Activated naive CD8-positive, alpha-beta T cell (primary cell): ENCODE data around the gene ALOXE3.
A peak's percentile ranks its signal among the peaks of the same experiment; 100 is the strongest.
"Not testable (repeated sequence)": the region's sequence is repeated elsewhere in the genome, so short reads cannot be mapped to it uniquely, and the experiment has no call there.

ENCODE experiments used
- H3K27ac Mint-ChIP-seq: one replicate; pipeline ENCODE4 v1.8.0; 2021; ENCODE audit warnings: mixed read lengths
- H3K27me3 Mint-ChIP-seq: one replicate; pipeline ENCODE4 v1.8.0; 2021; ENCODE audit warnings: mixed read lengths
- H3K36me3 Mint-ChIP-seq: one replicate; pipeline ENCODE4 v1.8.0; 2021; ENCODE audit warnings: mixed read lengths
- H3K4me1 Mint-ChIP-seq: one replicate; pipeline ENCODE4 v1.8.0; 2021; ENCODE audit warnings: low read depth, mixed read lengths
- H3K4me3 Mint-ChIP-seq: one replicate; pipeline ENCODE4 v1.8.0; 2021; ENCODE audit warnings: mild to moderate bottlenecking, mixed read lengths
- H3K9me3 Mint-ChIP-seq: one replicate; pipeline ENCODE4 v1.8.0; 2021; ENCODE audit warnings: low read depth, mixed read lengths

Gene ALOXE3

DNA sequence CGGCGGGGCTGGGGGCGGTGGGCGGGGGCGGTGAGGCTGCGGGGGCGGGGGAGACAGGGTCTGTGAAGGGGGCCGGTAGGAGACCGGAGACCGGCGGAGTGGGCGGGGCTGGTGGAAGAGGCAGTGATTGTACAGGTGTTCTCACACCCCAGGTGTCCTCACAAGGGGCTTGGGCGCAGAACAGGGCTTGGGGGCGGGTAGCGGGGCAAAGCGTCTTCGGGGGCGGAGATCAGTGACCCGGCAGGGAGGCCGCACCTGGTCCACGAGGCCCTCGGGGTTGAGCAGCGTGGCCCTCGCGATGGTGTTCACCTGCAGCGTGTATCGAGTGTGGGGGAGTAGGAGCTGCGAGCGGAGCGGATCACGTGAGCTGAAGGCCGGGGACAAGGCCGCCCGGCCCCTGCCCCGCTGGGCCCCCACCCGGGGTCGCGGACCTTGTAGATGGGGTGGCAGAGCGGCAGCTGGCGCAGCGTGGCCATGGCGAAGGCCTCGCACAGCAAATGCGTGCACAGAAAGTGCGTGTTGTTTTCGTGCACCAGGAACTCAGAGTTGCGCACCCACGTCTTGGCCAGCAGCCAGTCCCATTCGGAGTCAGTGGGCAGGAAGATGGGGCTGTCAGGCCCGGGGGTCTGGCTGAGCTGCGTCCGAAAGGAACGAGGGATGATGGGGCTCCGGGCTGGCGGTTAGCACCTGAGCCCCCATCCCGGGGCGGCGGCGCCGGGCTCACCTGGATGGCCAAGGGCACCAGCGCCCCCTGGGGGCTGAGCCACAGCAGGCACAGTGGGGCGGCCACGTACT lies 8.5 kb downstream of the ALOXE3 start:
- H3K4me3 Mint-ChIP-seq, result peak overlapping the region; percentile 73
- no peak overlapping the region for H3K27ac Mint-ChIP-seq
- H3K4me1 Mint-ChIP-seq, result peaks cover 1% of the 10 kb centered on the region
- H3K27me3 Mint-ChIP-seq, result peaks cover 8% of the 10 kb centered on the region
- no peaks in the 10 kb centered on the region for H3K9me3 Mint-ChIP-seq
- H3K36me3 Mint-ChIP-seq, result no peaks in the 10 kb centered on the region

DNA sequence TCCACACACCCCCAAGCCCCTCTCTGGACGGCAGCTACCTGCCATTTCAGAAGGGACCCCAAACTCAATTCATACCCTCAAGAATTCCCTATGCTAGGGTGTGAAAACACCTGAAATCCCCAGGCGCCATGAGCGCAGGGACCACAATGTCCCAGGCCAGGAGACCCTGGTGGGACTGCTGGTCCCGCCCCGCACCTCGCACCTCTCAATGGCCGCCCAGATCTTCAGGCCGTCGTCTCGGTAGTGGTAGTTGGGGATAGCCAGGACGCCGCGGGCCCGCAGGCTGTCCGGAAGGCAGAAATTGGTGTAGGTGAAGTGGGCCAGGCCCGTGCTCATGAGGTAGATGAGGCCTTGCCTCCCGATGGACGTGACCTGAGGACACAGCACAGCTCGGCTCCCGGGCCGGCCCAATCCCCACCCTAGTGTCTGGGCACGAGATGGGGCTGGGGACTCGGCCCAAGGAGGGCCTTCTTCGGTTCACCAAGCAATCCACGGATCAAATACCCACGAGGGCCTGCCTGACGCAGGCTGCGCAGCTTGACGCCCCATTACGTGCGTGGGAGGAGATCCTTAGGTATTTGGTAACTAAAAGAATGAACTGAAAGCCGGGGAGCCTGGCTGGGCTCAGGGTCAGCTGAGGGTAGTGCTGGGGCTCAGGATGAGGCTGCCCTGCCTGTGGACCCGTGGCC lies 9.2 kb downstream of the ALOXE3 start:
- no peaks in the 10 kb centered on the region for H3K9me3 Mint-ChIP-seq
- no peak overlapping the region for H3K27ac Mint-ChIP-seq
- H3K36me3 Mint-ChIP-seq, result no peaks in the 10 kb centered on the region
- peaks cover 1% of the 10 kb centered on the region for H3K4me1 Mint-ChIP-seq
- H3K27me3 Mint-ChIP-seq, result peaks cover 4% of the 10 kb centered on the region
- no peak overlapping the region for H3K4me3 Mint-ChIP-seq

- H3K27ac Mint-ChIP-seq, H3K9me3 Mint-ChIP-seq, H3K4me3 Mint-ChIP-seq, H3K27me3 Mint-ChIP-seq, H3K4me1 Mint-ChIP-seq, H3K36me3 Mint-ChIP-seq: not testable (repeated sequence)
Measured at GRCh38 chr17:8106980-8107379, 11.3 kb downstream of the ALOXE3 start.

DNA sequence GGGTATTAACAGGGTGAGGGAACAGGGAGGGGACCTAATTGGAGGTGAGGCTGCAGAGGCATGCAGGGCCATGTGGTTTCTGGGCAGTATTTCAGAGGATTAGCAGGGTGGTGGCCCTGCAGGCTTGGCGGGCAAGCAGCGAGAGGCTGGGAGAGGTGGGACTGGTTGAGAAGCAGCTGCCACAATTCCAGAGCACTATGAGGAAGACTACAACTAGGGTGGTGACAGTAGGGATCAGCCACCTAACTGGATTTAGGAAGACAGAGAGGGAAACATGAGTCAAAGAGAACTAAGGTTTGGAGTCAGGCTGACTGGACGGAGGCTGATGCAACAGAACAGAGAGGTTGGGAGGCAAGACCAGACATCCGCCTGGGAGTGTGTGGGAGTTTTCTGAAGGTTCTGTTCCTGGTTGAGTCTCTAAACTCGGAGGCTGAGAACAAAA lies 12.3 kb downstream of the ALOXE3 start:
- H3K27me3 Mint-ChIP-seq, result no peaks in the 10 kb centered on the region
- no peak overlapping the region for H3K27ac Mint-ChIP-seq

DNA sequence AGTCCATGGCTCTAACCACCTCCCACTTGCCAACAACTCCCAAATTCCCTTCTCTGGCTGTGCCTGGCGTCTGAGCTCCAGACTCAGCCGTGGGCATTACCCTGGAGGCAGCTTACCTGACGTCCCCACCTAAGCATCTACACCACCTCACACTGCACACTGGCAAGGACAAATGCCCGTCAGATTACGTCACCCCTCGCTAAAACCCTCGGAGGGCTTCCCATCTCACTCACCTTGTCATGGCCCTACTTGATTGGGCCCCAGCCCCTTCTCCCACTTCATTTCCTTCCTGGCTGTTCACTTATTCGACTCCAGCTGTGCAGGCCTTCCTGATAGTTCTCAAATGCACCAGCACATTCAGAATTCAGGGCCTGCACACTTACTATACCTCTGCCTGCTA lies 13.4 kb downstream of the ALOXE3 start:
- Mint-ChIP-seq H3K4me1 (no peaks in the 10 kb centered on the region), H3K27me3 (no peaks in the 10 kb centered on the region), H3K27ac (no peak overlapping the region), H3K4me3 (no peak overlapping the region), H3K36me3 (no peaks in the 10 kb centered on the region), H3K9me3 (no peaks in the 10 kb centered on the region)

More for the DNA sequence above, 12.3 kb downstream of the ALOXE3 start:
- no peak overlapping the region for H3K4me3 Mint-ChIP-seq
- peaks cover 1% of the 10 kb centered on the region for H3K4me1 Mint-ChIP-seq
- H3K36me3 Mint-ChIP-seq, result no peaks in the 10 kb centered on the region
- no peaks in the 10 kb centered on the region for H3K9me3 Mint-ChIP-seq

- Mint-ChIP-seq H3K27ac (no peak overlapping the region), H3K4me1 (no peaks in the 10 kb centered on the region), H3K9me3 (no peaks in the 10 kb centered on the region), H3K36me3 (no peaks in the 10 kb centered on the region), H3K4me3 (no peak overlapping the region), H3K27me3 (no peaks in the 10 kb centered on the region)
Measured at GRCh38 chr17:8103549-8103948, 14.8 kb downstream of the ALOXE3 start.

DNA sequence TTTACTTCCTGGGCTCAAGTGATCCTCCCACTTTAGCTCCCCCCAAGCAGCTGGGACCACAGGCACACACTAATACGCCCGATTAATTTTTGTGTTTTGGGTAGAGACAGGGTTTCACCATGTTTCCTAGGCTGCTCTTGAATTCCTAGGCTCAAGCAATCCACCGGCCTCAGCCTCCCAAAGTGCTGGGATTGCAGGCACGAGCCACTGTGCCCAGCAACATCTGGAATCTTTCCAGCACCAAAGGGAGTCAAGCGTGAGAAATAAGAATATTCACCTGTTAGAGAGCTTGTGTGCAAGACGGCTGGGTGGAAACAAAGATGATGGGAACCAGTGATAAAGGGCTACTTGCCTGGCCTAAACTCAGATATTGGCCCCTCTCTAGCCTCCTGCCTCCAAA lies 16.6 kb downstream of the ALOXE3 start:
- H3K4me3 Mint-ChIP-seq, result no peak overlapping the region
- H3K9me3 Mint-ChIP-seq, result no peaks in the 10 kb centered on the region
- H3K27me3 Mint-ChIP-seq, result no peaks in the 10 kb centered on the region
- no peaks in the 10 kb centered on the region for H3K4me1 Mint-ChIP-seq
- no peak overlapping the region for H3K27ac Mint-ChIP-seq
- no peaks in the 10 kb centered on the region for H3K36me3 Mint-ChIP-seq

GRCh38 chr17:8100763-8101162 lies 17.6 kb downstream of the ALOXE3 start:
- no peaks in the 10 kb centered on the region for H3K36me3 Mint-ChIP-seq
- H3K27ac Mint-ChIP-seq, result no peak overlapping the region

GRCh38 chr17:8100111-8100510 lies 18.2 kb downstream of the ALOXE3 start:
- Mint-ChIP-seq H3K4me3 (no peak overlapping the region), H3K9me3 (no peaks in the 10 kb centered on the region), H3K4me1 (no peaks in the 10 kb centered on the region), H3K36me3 (no peaks in the 10 kb centered on the region), H3K27ac (no peak overlapping the region), H3K27me3 (no peaks in the 10 kb centered on the region)

More at GRCh38 chr17:8100763-8101162, 17.6 kb downstream of the ALOXE3 start:
- H3K4me3 Mint-ChIP-seq, result no peak overlapping the region
- no peaks in the 10 kb centered on the region for H3K4me1 Mint-ChIP-seq
- H3K9me3 Mint-ChIP-seq, result no peaks in the 10 kb centered on the region
- no peaks in the 10 kb centered on the region for H3K27me3 Mint-ChIP-seq

GRCh38 chr17:8096541-8096940 lies 21.8 kb downstream of the ALOXE3 start:
- peaks cover 10% of the 10 kb centered on the region for H3K4me1 Mint-ChIP-seq
- no peak overlapping the region for H3K4me3 Mint-ChIP-seq
- peaks cover 2% of the 10 kb centered on the region for H3K27me3 Mint-ChIP-seq
- no peak overlapping the region for H3K27ac Mint-ChIP-seq
- no peaks in the 10 kb centered on the region for H3K9me3 Mint-ChIP-seq
- no peaks in the 10 kb centered on the region for H3K36me3 Mint-ChIP-seq

- H3K27ac Mint-ChIP-seq, result no peak overlapping the region
- no peak overlapping the region for H3K4me3 Mint-ChIP-seq
- H3K4me1 Mint-ChIP-seq, result peaks cover 10% of the 10 kb centered on the region
- no peaks in the 10 kb centered on the region for H3K36me3 Mint-ChIP-seq
- peaks cover 7% of the 10 kb centered on the region for H3K27me3 Mint-ChIP-seq
- H3K9me3 Mint-ChIP-seq, result no peaks in the 10 kb centered on the region
Measured at GRCh38 chr17:8095361-8095760, 23.0 kb downstream of the ALOXE3 start.

- Mint-ChIP-seq H3K4me1 (peaks cover 10% of the 10 kb centered on the region), H3K36me3 (no peaks in the 10 kb centered on the region), H3K27ac (no peak overlapping the region), H3K27me3 (peaks cover 13% of the 10 kb centered on the region), H3K4me3 (no peak overlapping the region), H3K9me3 (no peaks in the 10 kb centered on the region)
Measured at GRCh38 chr17:8091033-8091687, 27.2 kb downstream of the ALOXE3 start.

DNA sequence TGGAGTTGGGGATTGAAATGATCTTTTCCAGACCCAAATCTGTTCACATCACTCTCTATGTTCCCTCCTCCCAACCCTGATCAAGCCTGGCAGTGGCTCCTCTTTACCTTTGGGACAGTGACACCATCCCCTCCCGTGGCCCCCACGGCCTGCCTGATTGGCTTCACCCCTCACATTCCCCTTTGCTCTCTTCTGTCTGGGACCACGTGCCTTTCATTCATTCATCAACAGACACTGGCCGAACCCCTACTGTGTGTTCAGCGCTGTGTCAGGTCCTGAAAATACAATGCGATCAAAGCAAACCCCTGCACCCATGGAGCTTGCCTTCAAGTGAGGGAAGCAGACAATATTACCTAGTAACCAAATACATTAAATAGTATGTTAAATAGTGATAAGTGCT lies 28.6 kb downstream of the ALOXE3 start:
- Mint-ChIP-seq H3K27me3 (peaks cover 13% of the 10 kb centered on the region), H3K36me3 (no peaks in the 10 kb centered on the region), H3K4me1 (peaks cover 8% of the 10 kb centered on the region), H3K9me3 (no peaks in the 10 kb centered on the region), H3K4me3 (no peak overlapping the region), H3K27ac (no peak overlapping the region)

DNA sequence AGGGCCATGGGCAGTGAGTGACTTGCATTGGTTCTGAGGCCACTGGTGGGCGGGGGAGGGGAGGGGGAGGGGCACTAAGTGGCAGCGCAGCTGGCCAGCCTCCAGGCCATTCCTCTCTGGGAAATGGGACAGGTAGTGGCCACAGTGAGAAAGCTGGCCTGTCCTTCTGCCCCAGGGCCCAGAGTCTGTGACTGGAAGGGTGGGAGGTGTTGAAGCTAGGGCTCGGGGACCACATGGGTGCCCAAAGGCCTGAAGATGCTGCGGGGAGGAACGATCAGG lies 30.4 kb downstream of the ALOXE3 start:
- Mint-ChIP-seq H3K36me3 (no peaks in the 10 kb centered on the region), H3K4me1 (no peaks in the 10 kb centered on the region), H3K27ac (no peak overlapping the region), H3K4me3 (no peak overlapping the region), H3K27me3 (peaks cover 13% of the 10 kb centered on the region), H3K9me3 (no peaks in the 10 kb centered on the region)

DNA sequence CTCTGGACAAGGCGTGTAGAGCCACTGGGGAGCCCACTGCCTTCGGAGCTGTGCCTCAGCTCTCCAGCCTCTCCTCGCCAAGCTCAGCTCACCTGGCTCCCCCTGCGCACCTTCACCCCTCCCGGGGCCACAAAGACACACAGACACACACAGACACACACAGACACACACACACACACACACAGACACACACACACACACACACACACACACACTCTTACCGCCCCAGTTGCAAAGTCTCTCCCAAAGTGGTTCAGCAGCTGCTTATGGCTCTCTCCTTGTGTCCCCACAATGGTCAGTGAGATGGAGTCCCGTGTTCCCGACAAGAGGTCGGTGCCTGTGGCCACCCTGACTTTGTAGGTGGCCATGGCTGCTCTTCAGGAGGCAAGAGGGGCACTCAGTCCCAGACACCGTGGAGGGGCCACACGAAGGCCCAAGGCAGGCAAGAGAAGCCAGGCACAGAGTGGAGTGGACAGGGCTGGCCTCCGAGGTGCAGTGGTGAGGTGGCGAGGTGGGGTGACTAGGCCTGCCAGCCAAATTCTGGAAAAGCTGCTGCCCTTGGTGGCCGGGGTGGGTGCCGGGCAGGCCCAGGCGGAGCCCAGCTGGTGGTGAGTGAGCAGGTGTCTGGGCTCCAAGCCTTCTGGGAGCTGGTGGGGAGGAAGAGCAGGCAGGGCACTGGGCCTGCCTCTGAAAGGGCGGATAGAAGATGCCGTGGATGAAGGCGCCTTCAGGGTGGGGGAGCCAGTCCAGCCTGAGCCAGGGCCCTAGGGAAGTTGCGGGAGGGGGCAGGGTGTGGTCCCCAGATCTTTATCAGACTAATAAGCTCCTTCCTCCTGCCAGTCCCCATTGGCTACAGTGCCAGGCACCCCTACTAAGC lies 31.0 kb downstream of the ALOXE3 start, which contains the start of gene ALOX12B:
ALOX12B (minus strand) TSS at position 642 of the 877 bp plus-strand sequence; CDS start at position 368, 274 bp downstream.
- Mint-ChIP-seq H3K4me3 (no peak within 1 kb of the TSS), H3K36me3 (no peaks in the 10 kb centered on the region), H3K27me3 (peaks cover 11% of the 10 kb centered on the region), H3K9me3 (no peaks in the 10 kb centered on the region), H3K4me1 (no peaks in the 10 kb centered on the region), H3K27ac (no peak within 1 kb of the TSS)
